SK-N-SH treated with all-trans-retinoic acid at 6 μM for 48 hours (cell line): ENCODE measurements around the gene COX15.

Experiments
- BACH2 ChIP-seq: fragments of 250-450 bp; sonication (Bioruptor Pico); IDR thresholded peaks from 2 replicates; pipeline ENCODE4 v1.9.0; 2021; ENCODE audit warnings: mild to moderate bottlenecking, borderline replicate concordance
- CREB5 ChIP-seq: fragments of 250-450 bp; sonication (Bioruptor Pico); IDR thresholded peaks from 2 replicates; pipeline ENCODE4 v1.5.1; 2020; ENCODE audit warnings: low read depth, mild to moderate bottlenecking, moderate library complexity
- GLIS3 ChIP-seq: fragments of 250-450 bp; sonication (Bioruptor Pico); IDR thresholded peaks from 2 replicates; pipeline ENCODE4 v1.5.0; 2020; ENCODE audit warnings: mild to moderate bottlenecking, moderate library complexity
- PATZ1 ChIP-seq: fragments of 250-450 bp; sonication (Bioruptor Pico); IDR thresholded peaks from 2 replicates; pipeline ENCODE4 v1.8.0; 2020; ENCODE audit warnings: mild to moderate bottlenecking, moderate library complexity, borderline replicate concordance
- POU6F1 ChIP-seq: fragments of 250-450 bp; sonication (Bioruptor Pico); IDR thresholded peaks from 2 replicates; pipeline ENCODE4 v1.8.0; 2021; ENCODE audit warnings: low read depth, mild to moderate bottlenecking, moderate library complexity, borderline replicate concordance
- PPARA ChIP-seq: fragments of 250-450 bp; sonication (Bioruptor Pico); IDR thresholded peaks from 2 replicates; pipeline ENCODE4 v1.5.0; 2020; ENCODE audit warnings: mild to moderate bottlenecking, borderline replicate concordance
- SNAI2 ChIP-seq: fragments of 250-450 bp; sonication (Bioruptor Pico); IDR thresholded peaks from 2 replicates; pipeline ENCODE4 v1.5.0; 2020; ENCODE audit warnings: mild to moderate bottlenecking, moderate library complexity
- TOX ChIP-seq: fragments of 250-450 bp; sonication (Bioruptor Pico); IDR thresholded peaks from 2 replicates; pipeline ENCODE4 v1.8.0; 2021; ENCODE audit warnings: mild to moderate bottlenecking, moderate library complexity, borderline replicate concordance

- TF ChIP-seq GLIS3 (no peak), POU6F1 (CRISPR knock-in tag) (no peak), PATZ1 (no peak), BACH2 (CRISPR knock-in tag) (no peak), SNAI2 (CRISPR knock-in tag) (no peak), PPARA (no peak), TOX (CRISPR knock-in tag) (no peak), CREB5 (CRISPR knock-in tag) (no peak)
Observed at GRCh38 chr10:99768556-99768955, 36.6 kb upstream of the COX15 start.
